AG08396 (cell line): ENCODE data around the gene FYCO1.
A peak's percentile ranks its signal among the peaks of the same experiment; 100 is the strongest.

Experiments
- DNase-seq: peaks from one replicate; pipeline ENCODE4 v3.0.0; 2012; ENCODE audit warnings: low spot score, mixed read lengths

FYCO1 gene

GRCh38 chr3:45964139-45964538 is 31.5 kb downstream of the FYCO1 start:
- no peak for DNase-seq

- DNase-seq: no peak
Measured at GRCh38 chr3:45962033-45962432, 33.6 kb downstream of the FYCO1 start.

GRCh38 chr3:45960289-45960688 is 35.3 kb downstream of the FYCO1 start:
- no peak for DNase-seq

- DNase-seq: no peak
Measured at GRCh38 chr3:45959201-45959600, 36.4 kb downstream of the FYCO1 start.

- DNase-seq: peak; percentile 58
Measured at GRCh38 chr3:45958321-45958791, 37.3 kb downstream of the FYCO1 start.

DNA sequence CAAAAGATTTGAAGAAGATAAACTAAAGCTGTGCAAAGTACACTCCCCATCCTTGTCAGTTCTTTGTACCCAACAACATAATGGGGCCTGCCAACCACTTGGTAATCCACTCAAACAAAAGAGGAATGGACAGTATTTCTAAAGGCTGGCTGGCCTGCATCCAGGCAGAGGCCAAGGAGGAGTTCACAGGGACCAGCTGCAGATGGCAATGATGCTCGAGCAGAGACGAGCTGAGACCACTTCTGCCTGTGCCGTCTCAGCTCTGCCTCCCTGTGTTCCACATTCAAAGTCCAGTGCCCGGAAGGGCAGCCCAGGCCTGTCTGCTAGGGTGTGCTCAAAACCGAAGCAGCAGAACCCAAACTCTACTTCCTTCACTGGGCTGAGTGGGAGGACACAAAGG is 38.0 kb downstream of the FYCO1 start:
- no peak for DNase-seq

GRCh38 chr3:45955706-45956105 is 39.9 kb downstream of the FYCO1 start:
- no peak for DNase-seq

DNA sequence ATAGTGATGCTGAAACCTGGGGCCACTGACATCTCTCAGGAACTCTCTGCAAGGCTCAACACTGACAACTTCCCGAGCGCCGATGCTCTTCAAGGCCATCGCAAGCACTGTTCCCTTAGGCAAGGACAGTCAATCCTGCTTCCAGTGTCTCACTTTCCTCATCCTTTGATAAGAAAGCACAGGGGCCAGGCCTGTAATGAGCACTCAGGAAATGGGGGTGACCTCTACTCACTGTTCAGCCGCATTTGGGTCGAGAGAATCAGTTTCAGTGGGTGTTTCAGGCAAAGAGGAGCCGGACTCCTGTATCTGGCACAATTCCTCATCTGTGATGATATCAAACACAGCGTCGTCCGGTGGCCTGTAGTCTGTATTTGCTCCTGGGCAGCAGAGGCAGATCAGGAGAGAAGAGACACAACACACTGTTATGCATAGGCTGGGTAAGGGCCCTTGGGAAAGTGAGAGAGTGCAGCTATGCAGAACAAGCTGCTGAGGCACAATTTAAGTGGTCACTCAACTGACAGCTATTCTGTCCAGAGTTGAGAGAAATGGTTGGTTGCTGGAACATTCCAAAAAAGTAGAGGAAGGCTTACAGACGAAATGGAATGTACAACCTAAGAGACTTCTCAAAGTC is 40.5 kb downstream of the FYCO1 start:
- no peak for DNase-seq

- DNase-seq: no peak
Measured at GRCh38 chr3:45954306-45954705, 41.3 kb downstream of the FYCO1 start.

DNA sequence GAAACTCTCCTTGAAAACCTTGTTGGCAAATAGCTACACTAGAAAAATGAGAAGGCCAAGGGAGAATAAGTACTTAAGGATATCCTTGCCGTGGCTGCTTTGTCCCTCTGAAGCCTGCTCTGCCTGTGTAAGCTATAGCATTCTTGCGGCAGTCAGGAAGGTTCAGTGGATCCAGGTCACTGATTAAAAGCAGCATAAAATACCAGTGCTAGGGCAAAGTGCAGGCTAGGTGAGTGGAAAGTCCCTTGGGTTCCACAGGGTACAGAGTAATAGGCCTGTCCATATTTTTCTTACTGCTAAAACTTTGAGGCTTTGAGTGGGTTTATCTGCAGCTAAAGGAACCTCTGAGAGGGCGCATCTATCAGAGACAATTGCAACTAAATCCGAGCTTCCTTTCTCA is 42.1 kb downstream of the FYCO1 start:
- no peak for DNase-seq

GRCh38 chr3:45952456-45952855 is 43.2 kb downstream of the FYCO1 start:
- no peak for DNase-seq

DNA sequence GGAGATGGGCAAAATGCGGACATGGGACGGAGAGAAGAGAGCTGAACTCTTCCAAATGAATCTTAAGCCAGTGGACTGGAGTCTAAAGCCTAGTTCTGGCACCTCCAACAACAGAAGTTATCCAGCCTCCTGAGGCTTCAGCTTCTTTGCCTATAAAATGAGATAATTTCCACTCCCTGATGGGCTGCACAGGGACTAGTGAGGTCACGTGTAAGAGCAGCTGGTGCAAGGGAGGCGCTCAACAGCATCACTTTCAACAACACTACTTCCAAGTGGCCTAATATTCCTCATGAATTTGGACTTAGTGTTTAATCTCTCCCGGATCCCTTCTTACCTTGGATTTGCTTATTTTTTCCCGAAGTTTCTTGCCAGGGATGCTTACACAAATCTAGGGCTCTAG is 43.7 kb downstream of the FYCO1 start:
- DNase-seq: no peak

GRCh38 chr3:45950686-45951600 is 44.7 kb downstream of the FYCO1 start:
- no peak for DNase-seq

DNA sequence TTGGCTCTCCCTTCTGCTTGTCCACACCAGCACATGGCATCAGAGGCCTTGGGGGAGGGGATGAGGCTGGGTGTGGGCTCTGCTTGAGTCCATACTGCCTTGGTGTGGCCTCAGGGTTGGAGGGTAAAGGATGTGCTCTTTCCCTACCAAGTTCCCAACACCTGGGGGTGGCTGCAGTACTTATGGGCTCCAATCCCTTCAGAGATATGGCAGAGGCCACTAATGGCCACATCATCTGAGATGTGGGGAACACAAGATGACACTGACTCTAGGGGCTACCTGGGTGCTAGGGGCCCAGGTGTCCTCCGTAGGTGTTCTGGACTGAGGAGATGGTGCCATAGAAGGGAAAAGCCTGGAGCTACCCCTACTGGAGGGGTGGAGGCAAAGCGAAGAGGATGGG is 45.5 kb downstream of the FYCO1 start:
- no peak for DNase-seq

DNA sequence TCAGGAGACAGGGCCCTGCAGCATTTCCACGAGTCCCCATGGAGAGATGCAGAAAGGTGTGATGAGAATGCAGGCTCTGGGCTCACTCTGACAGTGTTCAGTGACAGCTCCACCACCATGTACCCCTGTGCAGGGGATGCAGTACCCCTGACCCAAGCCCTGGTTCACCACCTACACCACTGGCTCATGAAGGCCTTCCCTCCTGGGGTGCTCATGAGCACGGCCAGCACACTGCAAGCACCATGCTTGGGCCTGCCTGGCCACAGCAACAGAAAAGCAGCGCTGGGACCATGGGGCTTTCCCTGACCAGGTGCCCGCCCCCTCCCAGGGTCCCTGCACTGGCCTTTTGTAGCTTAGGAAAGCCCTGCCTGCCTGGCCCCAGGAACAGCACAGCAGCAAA is 46.2 kb downstream of the FYCO1 start:
- no peak for DNase-seq

- DNase-seq: no peak
Measured at GRCh38 chr3:45948881-45949280, 46.7 kb downstream of the FYCO1 start.

- peak; percentile 79 for DNase-seq
Measured at GRCh38 chr3:45948311-45948781, 47.3 kb downstream of the FYCO1 start.

- no peak for DNase-seq
Measured at GRCh38 chr3:45947361-45947760, 48.3 kb downstream of the FYCO1 start.

GRCh38 chr3:45946875-45947274 is 48.7 kb downstream of the FYCO1 start:
- no peak for DNase-seq

DNA sequence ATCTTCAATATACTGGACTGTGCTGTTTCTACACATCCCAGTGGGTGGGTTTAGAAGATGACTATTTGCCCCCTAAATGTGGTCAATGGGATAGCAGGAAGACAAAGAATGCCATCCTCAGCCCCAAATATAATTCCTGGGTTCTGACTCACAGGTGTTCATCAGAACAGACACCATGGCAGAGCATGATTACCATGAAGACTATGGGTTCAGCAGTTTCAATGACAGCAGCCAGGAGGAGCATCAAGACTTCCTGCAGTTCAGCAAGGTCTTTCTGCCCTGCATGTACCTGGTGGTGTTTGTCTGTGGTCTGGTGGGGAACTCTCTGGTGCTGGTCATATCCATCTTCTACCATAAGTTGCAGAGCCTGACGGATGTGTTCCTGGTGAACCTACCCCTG is 49.3 kb downstream of the FYCO1 start:
- no peak for DNase-seq

DNA sequence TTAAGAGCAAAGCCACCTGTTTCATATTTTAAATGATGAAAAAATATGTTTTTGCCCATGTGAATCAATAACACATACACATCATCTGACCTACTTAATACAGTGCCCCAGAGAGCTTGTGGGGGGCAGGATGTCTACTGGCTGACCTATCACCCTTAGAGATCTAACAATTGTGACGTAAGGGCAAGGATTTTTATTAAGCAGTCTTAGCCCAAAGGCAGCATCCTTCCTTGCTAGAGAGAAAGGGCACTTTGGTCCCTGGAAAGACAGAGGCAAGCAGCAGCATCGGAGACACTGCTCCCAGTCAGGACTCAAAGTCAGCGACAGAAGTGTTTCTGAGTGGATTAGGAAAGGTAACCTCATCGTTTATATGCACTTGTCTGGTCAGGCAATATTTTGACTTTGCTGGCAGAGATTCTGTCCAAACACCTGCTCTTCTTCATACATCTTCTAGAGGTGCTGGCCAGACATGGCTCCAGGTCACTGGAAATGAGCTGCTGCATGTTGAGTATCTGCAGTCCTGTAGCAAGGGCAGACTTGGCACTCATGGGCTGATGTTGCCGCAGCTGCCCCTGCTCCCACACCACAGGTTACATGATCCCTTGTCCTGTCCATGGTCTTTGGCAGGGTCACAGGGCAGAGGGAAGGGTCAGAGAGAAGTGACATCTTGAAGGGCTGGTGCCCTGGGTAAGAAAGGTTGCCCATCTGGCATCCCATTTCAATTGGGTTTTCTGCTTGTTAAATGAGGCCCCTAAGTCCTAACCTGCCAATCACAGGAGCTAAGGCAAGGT is 50.6 kb downstream of the FYCO1 start:
- no peak for DNase-seq

GRCh38 chr3:45943207-45943846 is 52.3 kb downstream of the FYCO1 start, which contains the start of gene CXCR6:
CXCR6 (plus strand) TSS chr3:45943464; CDS start chr3:45946482, 3,018 bp downstream.
- DNase-seq: no peak
